ENCODE measurements around the gene SLX4IP.

SLX4IP gene

DNA sequence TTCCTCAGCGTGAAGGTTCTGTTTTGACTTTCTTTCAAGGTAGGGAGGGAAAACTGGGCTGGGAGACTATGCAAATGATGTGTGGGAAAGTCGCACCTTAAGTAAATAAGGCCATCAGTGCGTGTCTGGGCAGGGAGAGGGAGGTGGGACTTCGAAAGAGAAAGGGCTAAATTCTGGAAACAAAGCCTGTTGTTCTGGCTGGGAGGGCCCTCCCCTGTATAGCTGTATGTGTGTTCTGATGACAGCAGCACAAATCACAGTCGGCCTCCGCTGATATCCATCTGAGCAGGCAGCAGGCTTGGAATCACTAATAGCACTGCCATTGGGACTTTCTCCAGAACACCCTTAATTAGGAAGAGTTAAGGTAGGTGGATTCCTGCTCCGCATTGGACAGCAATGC, 219.5 kb downstream of the SLX4IP start:
- DNase-seq, result no peak

GRCh38 chr20:10655720-10656669, 220.9 kb downstream of the SLX4IP start:
- DNase-seq, result no peak

GRCh38 chr20:10657453-10657852, 222.3 kb downstream of the SLX4IP start:
- no peak for DNase-seq

GRCh38 chr20:10658051-10658823, 223.1 kb downstream of the SLX4IP start:
- no peak for DNase-seq

DNA sequence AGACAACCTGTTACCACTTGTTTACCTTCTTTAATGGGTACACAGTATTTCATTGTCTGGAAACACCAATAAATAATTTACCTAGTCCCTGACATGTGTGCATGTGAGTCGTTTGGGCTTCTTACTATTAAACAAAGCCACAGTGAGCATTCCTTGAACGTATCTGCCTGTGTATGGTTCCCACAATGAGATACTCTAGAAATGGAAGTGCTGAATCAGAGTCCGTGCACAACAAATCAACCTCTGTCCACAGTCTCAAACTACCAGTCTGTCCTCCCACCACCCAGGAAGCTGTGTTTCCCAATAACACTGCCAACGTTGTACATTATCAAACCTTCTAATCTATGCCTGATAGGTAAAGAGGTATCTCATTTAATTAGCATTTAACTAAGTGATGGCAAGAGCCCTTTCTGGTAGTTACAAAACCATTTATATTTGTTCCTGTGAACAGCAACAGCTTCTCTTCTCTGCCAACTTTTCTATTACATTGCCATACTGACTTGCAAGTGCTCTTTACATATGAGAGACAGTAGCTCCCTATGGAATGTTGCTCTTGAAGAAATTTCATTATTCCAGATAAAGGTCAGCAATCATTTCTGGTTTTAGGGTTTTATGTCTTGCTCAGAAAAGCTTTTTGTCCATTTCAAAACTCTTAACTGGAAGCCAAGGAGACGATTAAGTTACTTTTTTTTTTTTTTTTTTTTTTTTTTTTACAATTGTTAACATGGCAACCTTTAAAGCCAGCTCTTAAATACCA, 223.9 kb downstream of the SLX4IP start:
- no peak for DNase-seq

DNA sequence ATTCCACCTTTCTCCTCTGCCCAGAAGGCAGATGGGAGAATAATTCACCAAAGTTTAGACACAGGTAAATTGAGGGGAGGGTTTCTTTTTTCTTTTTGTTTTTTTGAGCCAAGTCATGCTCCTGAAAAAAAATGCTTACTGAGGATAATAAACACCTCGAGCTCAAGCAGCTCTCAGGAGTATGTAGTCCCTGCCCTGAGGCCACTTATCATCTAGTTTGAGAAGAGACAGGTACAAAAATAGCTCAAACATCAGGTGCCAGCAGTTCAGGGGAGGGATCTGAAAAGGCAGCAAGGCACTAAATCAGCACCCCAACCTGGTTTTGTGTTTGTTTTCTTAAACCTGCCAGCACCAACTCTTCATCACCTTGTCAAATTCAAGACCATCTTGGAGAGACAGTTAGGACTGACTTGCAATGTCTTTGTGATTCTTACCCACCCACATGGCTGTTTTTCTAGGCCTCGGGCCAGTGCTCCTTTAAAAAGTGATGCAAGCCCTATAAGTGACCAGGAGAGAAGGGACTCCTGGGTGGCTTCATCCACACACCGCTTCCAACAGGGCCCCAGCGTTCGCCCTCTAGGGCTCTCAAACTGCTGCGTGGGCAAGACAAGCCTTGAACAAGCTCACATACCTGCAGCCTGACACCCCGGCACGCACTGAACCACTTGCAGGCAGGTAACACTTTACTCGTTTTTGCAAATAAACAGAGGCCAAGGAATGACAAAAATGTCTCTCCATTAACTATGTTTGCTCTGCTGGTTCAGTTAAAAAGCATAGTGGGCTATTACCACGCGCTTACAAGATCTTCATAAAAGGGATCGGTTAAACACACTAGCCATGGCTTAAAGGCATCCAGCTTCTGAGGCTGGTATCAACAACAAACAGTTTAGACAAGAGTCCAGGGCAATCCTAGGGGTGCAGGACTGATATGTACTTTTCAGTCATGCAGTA, 224.8 kb downstream of the SLX4IP start:
- DNase-seq, result no peak

DNA sequence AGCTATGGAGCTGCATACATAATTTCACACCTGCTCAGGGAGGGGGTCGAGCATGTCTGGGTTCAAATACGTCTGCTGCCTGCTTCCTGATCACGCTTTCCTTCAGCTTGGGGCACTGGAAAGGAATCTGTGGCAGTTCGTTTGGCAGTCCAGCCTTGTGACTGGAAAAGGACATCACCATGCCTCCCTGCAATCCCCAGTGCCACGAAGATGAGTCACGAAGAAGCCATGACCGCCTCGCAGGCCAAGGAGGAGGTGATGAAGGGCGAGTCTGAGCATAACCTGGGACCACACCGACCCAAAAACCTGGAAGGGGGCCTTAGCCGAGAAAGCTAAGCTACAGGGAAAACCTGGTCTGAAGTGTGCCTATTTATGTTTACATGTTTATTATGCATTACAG, 225.6 kb downstream of the SLX4IP start:
- no peak for DNase-seq

DNA sequence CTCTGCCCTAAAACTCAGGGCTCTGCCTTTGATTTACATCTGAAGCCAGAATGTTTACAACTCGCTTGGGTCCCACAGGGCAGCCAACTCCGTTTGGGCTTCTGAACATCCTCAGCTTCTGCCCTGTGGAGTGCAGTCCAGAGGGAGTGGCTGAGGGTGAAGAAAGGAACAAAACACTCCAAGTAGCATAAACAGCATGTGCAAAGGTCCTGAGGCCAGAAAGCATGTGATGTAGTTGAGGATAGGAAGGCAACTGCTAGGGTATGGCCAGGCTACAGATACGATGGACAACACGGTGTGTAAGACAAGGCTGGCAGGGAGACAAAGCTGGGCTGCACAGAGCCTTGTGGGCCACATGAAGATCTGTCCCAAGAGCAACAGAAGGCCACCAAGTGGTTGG, 226.2 kb downstream of the SLX4IP start:
- DNase-seq, result no peak

- no peak for DNase-seq
Observed at GRCh38 chr20:10662151-10662550, 227.0 kb downstream of the SLX4IP start.

- no peak for DNase-seq
Observed at GRCh38 chr20:10662661-10663458, 227.8 kb downstream of the SLX4IP start.

DNA sequence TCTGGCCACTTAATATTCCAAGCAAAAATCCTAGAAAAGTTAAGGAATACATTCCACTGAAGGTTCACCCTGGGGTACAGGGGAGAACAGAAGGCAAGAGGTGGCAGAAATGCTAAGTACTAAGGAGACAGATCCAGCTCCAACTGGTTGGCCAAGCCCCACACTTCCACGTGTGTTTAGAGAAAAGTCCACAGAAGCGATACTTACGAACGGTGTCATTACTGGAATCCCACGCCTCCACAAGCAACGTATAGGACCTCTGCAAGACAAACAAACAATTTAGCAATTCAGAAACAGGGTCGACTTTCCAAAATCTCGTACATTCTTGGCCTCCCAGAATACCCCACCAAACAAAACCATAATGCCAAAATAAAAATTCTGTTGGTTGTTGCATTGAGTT, 228.7 kb downstream of the SLX4IP start:
- no peak for DNase-seq

DNA sequence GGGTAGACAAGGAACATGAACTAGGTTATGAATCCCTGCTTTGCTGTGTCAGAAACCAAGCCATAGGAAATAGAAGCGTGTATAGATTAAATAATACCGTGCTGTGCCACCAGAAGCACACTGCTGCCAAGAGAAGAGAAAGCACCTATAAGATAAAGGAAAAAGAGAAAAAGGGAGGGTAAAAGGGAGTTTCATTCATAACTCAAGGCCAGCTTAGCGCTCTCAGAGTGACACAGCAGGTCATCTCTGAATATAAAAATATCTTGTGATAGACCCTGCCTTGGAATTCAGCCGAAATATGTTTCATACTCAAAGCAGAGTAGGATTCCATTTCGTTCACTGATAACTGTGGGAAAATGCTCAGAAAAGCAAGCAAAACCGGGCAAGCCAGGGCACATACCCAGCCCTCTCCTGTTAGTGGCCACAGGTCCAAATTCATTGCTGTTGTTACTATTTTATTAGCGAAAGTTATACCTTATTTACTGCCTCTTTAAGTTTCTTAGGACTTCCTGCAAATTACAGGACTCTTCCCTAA, 230.0 kb downstream of the SLX4IP start:
- DNase-seq, result no peak

DNA sequence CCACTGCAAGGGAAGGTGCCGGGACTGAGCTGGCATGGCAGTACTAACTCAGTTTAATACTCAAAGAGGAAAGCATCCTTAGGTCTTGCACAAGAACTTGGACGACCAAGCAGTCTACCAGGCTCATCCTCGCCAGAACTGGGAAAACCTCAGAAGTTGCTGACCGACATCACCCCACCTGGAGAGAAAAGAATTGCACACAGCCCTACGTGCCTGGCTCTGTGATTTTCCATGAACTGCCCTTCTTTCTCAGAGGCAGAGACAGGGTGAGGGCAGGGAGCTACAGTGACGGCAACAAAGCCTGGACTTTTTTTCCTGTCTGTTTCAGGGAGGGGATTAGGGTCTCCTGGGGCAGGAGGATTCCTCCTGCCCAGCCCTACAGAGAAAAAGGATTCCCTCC, 230.7 kb downstream of the SLX4IP start:
- no peak for DNase-seq

DNA sequence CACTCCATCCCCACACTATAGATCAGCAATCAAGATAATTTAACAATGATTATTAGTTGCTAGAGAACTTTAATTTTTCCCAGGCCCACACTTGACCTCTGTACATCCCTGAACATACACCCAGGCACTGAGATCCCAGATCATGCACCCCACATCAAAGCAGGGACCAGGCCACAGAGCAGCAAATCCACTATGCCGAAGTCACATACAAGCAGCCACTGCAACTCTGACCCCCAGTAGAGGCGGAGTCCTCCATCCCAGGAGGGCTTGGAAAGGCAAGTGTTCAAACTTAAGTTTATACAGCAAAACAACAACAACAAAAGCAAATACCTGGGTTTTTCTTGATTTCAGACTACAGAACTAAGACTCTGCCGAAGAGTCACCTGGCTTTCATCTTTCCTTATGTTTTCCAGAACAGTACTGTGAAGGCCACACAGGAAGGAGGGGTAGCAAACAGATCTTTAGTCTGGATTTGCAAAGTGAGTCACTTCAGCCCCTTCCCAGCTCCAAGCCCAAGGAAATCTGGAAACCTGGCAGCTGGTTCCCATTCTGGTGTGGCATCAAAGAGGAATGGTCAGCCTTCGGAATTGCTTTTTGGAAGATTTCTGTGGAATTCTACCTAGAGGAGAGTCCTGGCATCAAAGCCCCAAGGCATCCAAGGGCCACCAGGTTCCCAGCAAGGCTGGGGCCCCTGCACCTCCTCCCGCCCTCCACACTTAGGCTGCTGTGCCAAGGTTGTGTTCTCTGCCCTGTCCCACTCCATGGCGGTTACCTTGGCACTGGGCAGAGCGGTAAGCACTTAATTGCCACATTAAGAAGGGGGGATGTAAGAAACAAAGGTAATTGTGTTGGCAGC, 231.3 kb downstream of the SLX4IP start:
- no peak for DNase-seq

- DNase-seq, result no peak
Observed at GRCh38 chr20:10667077-10667401, 231.9 kb downstream of the SLX4IP start.

- DNase-seq, result no peak
Observed at GRCh38 chr20:10667560-10668167, 232.6 kb downstream of the SLX4IP start.

GRCh38 chr20:10668677-10669368, 233.7 kb downstream of the SLX4IP start:
- no peak for DNase-seq

DNA sequence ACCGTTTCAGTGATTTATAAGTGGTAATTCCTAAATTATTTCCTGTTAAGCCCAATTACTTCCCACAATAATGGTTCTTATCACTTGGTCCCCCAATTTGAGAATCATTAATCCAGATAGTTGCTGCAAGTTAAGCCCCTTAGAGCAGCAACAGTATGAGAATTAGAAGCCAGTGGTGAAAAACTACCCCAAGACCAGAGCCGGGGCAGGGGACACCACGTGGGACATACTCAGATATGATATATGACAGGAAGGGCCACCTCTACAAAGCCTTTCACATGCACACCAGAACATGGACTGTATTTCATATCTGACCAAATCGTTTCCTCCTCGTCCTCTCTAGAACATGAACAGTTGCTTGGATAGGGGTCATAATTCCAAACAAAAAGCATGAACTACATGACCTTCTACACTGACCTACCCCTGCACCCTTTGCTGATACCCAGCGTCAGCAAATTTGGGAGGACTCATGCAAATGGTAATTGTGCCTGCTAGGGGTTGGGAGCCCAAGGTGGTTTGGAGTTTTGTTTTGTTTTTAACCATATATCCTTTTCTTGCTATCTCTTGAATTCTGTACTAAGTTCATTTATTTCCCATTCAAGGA, 234.8 kb downstream of the SLX4IP start:
- no peak for DNase-seq

Measured in AML-193 (cell line).